ENCODE data around the gene LOXL3.

LOXL3 gene

GRCh38 chr2:74578408-74578807, 24.7 kb upstream of the LOXL3 start:
- TF ChIP-seq, protein P1, sequence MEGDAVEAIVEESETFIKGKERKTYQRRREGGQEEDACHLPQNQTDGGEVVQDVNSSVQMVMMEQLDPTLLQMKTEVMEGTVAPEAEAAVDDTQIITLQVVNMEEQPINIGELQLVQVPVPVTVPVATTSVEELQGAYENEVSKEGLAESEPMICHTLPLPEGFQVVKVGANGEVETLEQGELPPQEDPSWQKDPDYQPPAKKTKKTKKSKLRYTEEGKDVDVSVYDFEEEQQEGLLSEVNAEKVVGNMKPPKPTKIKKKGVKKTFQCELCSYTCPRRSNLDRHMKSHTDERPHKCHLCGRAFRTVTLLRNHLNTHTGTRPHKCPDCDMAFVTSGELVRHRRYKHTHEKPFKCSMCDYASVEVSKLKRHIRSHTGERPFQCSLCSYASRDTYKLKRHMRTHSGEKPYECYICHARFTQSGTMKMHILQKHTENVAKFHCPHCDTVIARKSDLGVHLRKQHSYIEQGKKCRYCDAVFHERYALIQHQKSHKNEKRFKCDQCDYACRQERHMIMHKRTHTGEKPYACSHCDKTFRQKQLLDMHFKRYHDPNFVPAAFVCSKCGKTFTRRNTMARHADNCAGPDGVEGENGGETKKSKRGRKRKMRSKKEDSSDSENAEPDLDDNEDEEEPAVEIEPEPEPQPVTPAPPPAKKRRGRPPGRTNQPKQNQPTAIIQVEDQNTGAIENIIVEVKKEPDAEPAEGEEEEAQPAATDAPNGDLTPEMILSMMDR (conservative IDR thresholded peaks at IDR 0.05; ENCODE audit: low read length): no peak
- H3K4me3 ChIP-seq (ENCODE audit: low read length): no peak overlapping the region
- DNase-seq (ENCODE audit: low read depth): no peak

DNA sequence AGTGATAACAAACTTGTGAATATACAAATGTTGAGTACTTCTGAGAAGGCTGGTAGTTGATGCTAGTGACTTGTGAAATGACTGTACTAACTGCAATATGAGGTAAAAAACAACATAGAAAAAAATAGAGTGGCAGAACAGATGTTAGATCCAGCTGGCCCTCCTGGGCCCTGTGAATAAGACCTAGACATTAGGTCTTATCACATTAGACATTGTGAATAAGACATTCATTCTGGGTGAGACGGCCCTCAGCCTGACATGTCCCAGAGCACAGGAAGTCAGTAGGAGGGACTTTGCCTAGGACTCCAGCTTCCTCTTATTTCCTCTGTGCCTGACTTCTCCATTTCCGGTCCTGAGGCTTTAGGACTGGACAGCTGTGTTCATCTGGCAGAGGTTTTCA, 23.7 kb upstream of the LOXL3 start:
- H3K4me3 ChIP-seq (ENCODE audit: low read length): no peak overlapping the region
- peak; percentile 43 for DNase-seq (ENCODE audit: low read depth)
- TF ChIP-seq, protein P1 (conservative IDR thresholded peaks at IDR 0.05; ENCODE audit: low read length): no peak

GRCh38 chr2:74576863-74577229, 23.1 kb upstream of the LOXL3 start:
- TF ChIP-seq, protein P1 (conservative IDR thresholded peaks at IDR 0.05; ENCODE audit: low read length): peak; percentile 56
- peak; percentile 98 for DNase-seq (ENCODE audit: low read depth)
- no peak overlapping the region; the same call in 1 of the 2 replicates for H3K4me3 ChIP-seq (ENCODE audit: low read length)

GRCh38 chr2:74576211-74576862, 22.6 kb upstream of the LOXL3 start:
- peak overlapping the region; percentile 18 for H3K4me3 ChIP-seq (ENCODE audit: low read length)
- TF ChIP-seq, protein P1 (conservative IDR thresholded peaks at IDR 0.05; ENCODE audit: low read length): no peak
- DNase-seq (ENCODE audit: low read depth): peak; percentile 96

- TF ChIP-seq, protein P1 (conservative IDR thresholded peaks at IDR 0.05; ENCODE audit: low read length): no peak
- DNase-seq (ENCODE audit: low read depth): peak; percentile 30
- no peak overlapping the region for H3K4me3 ChIP-seq (ENCODE audit: low read length)
Observed at GRCh38 chr2:74575320-74575719, 21.6 kb upstream of the LOXL3 start.

DNA sequence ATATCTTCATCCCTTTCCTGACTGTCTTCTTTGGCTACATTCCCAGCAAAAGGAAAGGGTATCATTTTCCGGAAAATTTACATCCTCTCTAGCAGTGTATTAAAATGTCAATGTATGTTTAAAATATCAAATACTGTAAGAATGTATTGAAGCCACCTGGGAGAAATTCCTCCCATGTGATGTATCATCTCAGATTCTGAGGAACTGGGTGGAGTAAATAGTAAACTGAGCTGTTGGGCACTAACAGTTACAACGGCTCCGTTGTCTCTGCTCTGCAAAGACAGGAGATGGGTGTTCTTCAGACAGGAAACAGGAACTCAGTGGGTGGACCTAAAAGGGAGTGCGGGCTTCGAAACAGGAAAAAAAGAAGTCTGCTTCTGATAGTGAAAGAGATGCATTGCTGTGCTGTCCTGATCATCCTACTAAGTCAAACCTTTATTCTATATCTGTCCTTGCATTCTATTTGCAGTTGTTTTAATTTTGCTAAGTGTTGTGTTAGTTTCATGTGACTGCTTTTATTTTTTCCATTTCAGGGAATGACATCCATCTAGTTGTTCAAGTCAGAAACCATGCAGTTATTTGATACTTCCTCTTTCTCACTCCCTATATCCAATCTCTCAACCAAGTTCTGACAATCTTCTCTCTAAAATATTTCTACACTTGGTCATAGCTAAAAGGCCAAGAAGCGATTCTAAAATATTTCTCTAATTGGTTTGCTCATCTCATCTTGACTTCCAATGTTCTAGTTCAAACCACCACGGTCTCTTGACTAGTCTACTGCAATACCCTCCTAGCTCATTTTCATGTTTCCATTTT, 20.2 kb upstream of the LOXL3 start:
- H3K4me3 ChIP-seq (ENCODE audit: low read length): no peak overlapping the region
- peak; percentile 67 for DNase-seq (ENCODE audit: low read depth)
- TF ChIP-seq, protein P1 (conservative IDR thresholded peaks at IDR 0.05; ENCODE audit: low read length): no peak
